ENCODE data around the gene TANC1. TPM values are rescaled to one million over a fixed set of nuclear protein-coding genes. Genes with fewer than 3 reads are reported as not detected.

Gene TANC1
- total RNA-seq, 2 donors from 2014 or later = 2.9 to 9.5 TPM

GRCh38 chr2:158979772-158980171 is 11.3 kb downstream of the TANC1 start:
- Mint-ChIP-seq H3K9me3 (no peaks in the 10 kb centered on the region), H3K27ac (no peak overlapping the region), H3K36me3 (ENCODE audit: low read depth) (no peaks in the 10 kb centered on the region), H3K4me3 (no peak overlapping the region), H3K4me1 (peaks cover 17% of the 10 kb centered on the region), H3K27me3 (ENCODE audit: insufficient read depth) (peaks cover 2% of the 10 kb centered on the region)
- Histone ChIP-seq H3K27ac (ENCODE audit: low read depth, low read length) (no peak overlapping the region), H3K4me3 (ENCODE audit: low read length) (no peak overlapping the region), H3K4me1 (ENCODE audit: control insufficient read depth, insufficient read depth, low read length) (peaks cover 7% of the 10 kb centered on the region), H3K27me3 (ENCODE audit: control insufficient read depth, insufficient read depth, low read length, poor library complexity, severe bottlenecking) (no peaks in the 10 kb centered on the region), H3K9ac (ENCODE audit: extremely low read depth, low read length, poor library complexity, severe bottlenecking) (no peak overlapping the region), H3K36me3 (ENCODE audit: control insufficient read depth, insufficient read depth, low read length) (no peaks in the 10 kb centered on the region), H3K9me3 (ENCODE audit: control insufficient read depth, low read length) (no peaks in the 10 kb centered on the region)
- 97 to 100% methylated on average over 1 of the region's 1 CpG for WGBS, 2 experiments (ENCODE audit: insufficient coverage in 1 of 2, insufficient read length in 1 of 2)
- TF ChIP-seq CTCF (conservative IDR thresholded peaks at IDR 0.05) = no peak
- DNase-seq = no peak

DNA sequence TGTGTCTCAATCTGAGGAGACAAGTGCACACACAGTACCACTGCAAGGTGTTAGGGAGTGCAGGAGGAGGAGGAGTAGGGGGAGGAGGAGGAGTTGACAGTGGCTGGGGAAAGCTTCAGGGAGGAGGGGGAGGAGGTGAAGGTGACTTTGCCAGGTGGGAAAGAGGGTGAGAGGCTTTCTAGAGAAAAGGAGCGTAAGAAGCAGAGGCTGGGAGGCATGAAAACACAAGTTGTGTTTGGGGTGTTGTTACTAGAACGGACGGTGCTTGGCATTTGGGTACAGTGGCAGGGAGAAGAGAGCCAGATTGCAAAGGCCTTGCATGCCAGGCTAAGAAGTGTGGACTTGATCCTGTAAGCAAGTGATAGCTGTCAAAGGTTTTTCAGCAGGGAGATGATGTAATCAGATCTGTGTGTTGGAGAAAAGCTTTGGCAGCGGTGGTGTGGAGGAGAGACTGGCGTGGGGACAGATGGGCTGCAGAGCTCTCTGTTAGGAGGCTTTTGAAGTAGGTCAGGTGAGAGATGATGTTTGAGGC is 16.2 kb downstream of the TANC1 start:
- 67 to 80% methylated on average over 2 to 5 of the region's 5 CpGs for WGBS, 2 experiments (ENCODE audit: insufficient coverage in 1 of 2, insufficient read length in 1 of 2)
- H3K27ac Mint-ChIP-seq = no peak overlapping the region

GRCh38 chr2:158988501-158988900 is 20.1 kb downstream of the TANC1 start:
- H3K9me3 ChIP-seq (ENCODE audit: control insufficient read depth, low read length) = no peaks in the 10 kb centered on the region
- 42 to 83% methylated on average over 2 to 5 of the region's 5 CpGs for WGBS, 2 experiments (ENCODE audit: insufficient coverage in 1 of 2, insufficient read length in 1 of 2)
- no peak for DNase-seq
- H3K27ac ChIP-seq (ENCODE audit: low read depth, low read length) = no peak overlapping the region
- no peaks in the 10 kb centered on the region for H3K36me3 Mint-ChIP-seq (ENCODE audit: low read depth)
- H3K4me1 Mint-ChIP-seq = peaks cover 24% of the 10 kb centered on the region
- H3K27ac Mint-ChIP-seq = no peak overlapping the region
- peaks cover 21% of the 10 kb centered on the region for H3K27me3 Mint-ChIP-seq (ENCODE audit: insufficient read depth)
- peaks cover 13% of the 10 kb centered on the region for H3K4me1 ChIP-seq (ENCODE audit: control insufficient read depth, insufficient read depth, low read length)
- H3K9me3 Mint-ChIP-seq = no peaks in the 10 kb centered on the region
- H3K4me3 Mint-ChIP-seq = no peak overlapping the region
- no peak overlapping the region for H3K9ac ChIP-seq (ENCODE audit: extremely low read depth, low read length, poor library complexity, severe bottlenecking)
- no peak overlapping the region for H3K4me3 ChIP-seq (ENCODE audit: low read length)
- H3K36me3 ChIP-seq (ENCODE audit: control insufficient read depth, insufficient read depth, low read length) = no peaks in the 10 kb centered on the region
- no peak for TF ChIP-seq CTCF (conservative IDR thresholded peaks at IDR 0.05)
- H3K27me3 ChIP-seq (ENCODE audit: control insufficient read depth, insufficient read depth, low read length, poor library complexity, severe bottlenecking) = no peaks in the 10 kb centered on the region

More for the DNA sequence above, 16.2 kb downstream of the TANC1 start:
- Histone ChIP-seq H3K27me3 (ENCODE audit: control insufficient read depth, insufficient read depth, low read length, poor library complexity, severe bottlenecking) (no peaks in the 10 kb centered on the region), H3K36me3 (ENCODE audit: control insufficient read depth, insufficient read depth, low read length) (no peaks in the 10 kb centered on the region), H3K4me1 (ENCODE audit: control insufficient read depth, insufficient read depth, low read length) (peaks cover 12% of the 10 kb centered on the region), H3K4me3 (ENCODE audit: low read length) (no peak overlapping the region), H3K27ac (ENCODE audit: low read depth, low read length) (no peak overlapping the region), H3K9me3 (ENCODE audit: control insufficient read depth, low read length) (no peaks in the 10 kb centered on the region), H3K9ac (ENCODE audit: extremely low read depth, low read length, poor library complexity, severe bottlenecking) (no peak overlapping the region)
- Mint-ChIP-seq H3K4me3 (no peak overlapping the region), H3K27me3 (ENCODE audit: insufficient read depth) (peaks cover 11% of the 10 kb centered on the region), H3K9me3 (no peaks in the 10 kb centered on the region), H3K36me3 (ENCODE audit: low read depth) (no peaks in the 10 kb centered on the region), H3K4me1 (peaks cover 16% of the 10 kb centered on the region)
- no peak for DNase-seq
- no peak for TF ChIP-seq CTCF (conservative IDR thresholded peaks at IDR 0.05)
